Calu3 (cell line): ENCODE data around the gene ABRACL. TPM values are rescaled to one million over a fixed set of nuclear protein-coding genes. Genes with fewer than 3 reads are reported as not detected.

Source experiments
- BruUV-seq: library from RNA; stranded (reverse); fragments of 400-500 nt; replicated peaks from 2 replicates; lab custom pipeline; 2021; lab: Mats Ljungman, UMichigan
- CTCF ChIA-PET: fragments of 300-600 bp; sonication (Branson Sonifier 250); formaldehyde crosslinking; loops from one replicate; lab custom pipeline; 2022; ENCODE audit warnings: antibody characterized with exemption; lab: Charles Lee
- DNase-seq: peaks from one replicate; pipeline ENCODE4 v3.0.0; 2022
- H3K27ac Mint-ChIP-seq: one replicate; pipeline ENCODE4 v1.8.0; 2022; ENCODE audit warnings: mixed read lengths; ENCODE audit not compliant: unreplicated experiment
- H3K27me3 Mint-ChIP-seq: one replicate; pipeline ENCODE4 v1.8.0; 2022; ENCODE audit warnings: mixed read lengths; ENCODE audit not compliant: unreplicated experiment
- H3K36me3 Mint-ChIP-seq: one replicate; pipeline ENCODE4 v1.8.0; 2022; ENCODE audit warnings: mild to moderate bottlenecking, moderate library complexity, mixed read lengths; ENCODE audit not compliant: insufficient read depth, unreplicated experiment
- H3K4me1 Mint-ChIP-seq: one replicate; pipeline ENCODE4 v1.8.0; 2022; ENCODE audit warnings: mild to moderate bottlenecking, low read depth, mixed read lengths; ENCODE audit not compliant: unreplicated experiment
- H3K4me3 Mint-ChIP-seq: one replicate; pipeline ENCODE4 v1.8.0; 2022; ENCODE audit warnings: mild to moderate bottlenecking, low read depth, moderate library complexity, mixed read lengths; ENCODE audit not compliant: unreplicated experiment
- H3K9me3 Mint-ChIP-seq: one replicate; pipeline ENCODE4 v1.8.0; 2022; ENCODE audit warnings: low read depth, mixed read lengths; ENCODE audit not compliant: unreplicated experiment
- CTCF ChIP-seq: fragments of 200-600 bp; IDR thresholded peaks from one replicate; pipeline ENCODE4 v1.8.0; 2022; ENCODE audit warnings: antibody characterized with exemption; ENCODE audit not compliant: unreplicated experiment
- intact Hi-C: fragments of 100-400 bp; cut with micrococcal nuclease; formaldehyde crosslinking; loops from one replicate; pipeline ENCODE4 v1.10.0; 2022; ENCODE audit not compliant: unreplicated experiment
- total RNA-seq: library from RNA; stranded (reverse); gene quantifications from 2 replicates; pipeline ENCODE4 v1.2.3, GENCODE V29; 2022

The ABRACL gene
- total RNA-seq, 1 experiment from 2014 or later, result 40.4 TPM

- Mint-ChIP-seq H3K4me1 (peaks cover 22% of the 10 kb centered on the region), H3K27ac (no peak overlapping the region), H3K9me3 (no peaks in the 10 kb centered on the region), H3K36me3 (peaks cover 19% of the 10 kb centered on the region), H3K4me3 (no peak overlapping the region), H3K27me3 (no peaks in the 10 kb centered on the region)
- no TSS peak for BruUV-seq
- intact Hi-C loops, result loop anchor here (5.0 kb wide), 1 partner anchor 42 kb away; the partner anchor contains the start of gene REPS1
- TF ChIP-seq CTCF, result no peak
- CTCF ChIA-PET, result no interaction called here
- peak; percentile 35 for DNase-seq
These were observed 1.1 kb downstream of the ABRACL start for GRCh38 chr6:139029470-139030227.

GRCh38 chr6:139030228-139030963, 1.9 kb downstream of the ABRACL start:
- no peak overlapping the region for H3K27ac Mint-ChIP-seq
- H3K9me3 Mint-ChIP-seq, result no peaks in the 10 kb centered on the region
- no peak for DNase-seq
- no peaks in the 10 kb centered on the region for H3K27me3 Mint-ChIP-seq
- H3K36me3 Mint-ChIP-seq, result peaks cover 19% of the 10 kb centered on the region
- H3K4me1 Mint-ChIP-seq, result peaks cover 22% of the 10 kb centered on the region
- BruUV-seq, result TSS peak; percentile 25
- intact Hi-C loops, result no loop called here
- H3K4me3 Mint-ChIP-seq, result no peak overlapping the region
- CTCF ChIA-PET, result no interaction called here
- TF ChIP-seq CTCF, result no peak

GRCh38 chr6:139037490-139037889, 8.9 kb downstream of the ABRACL start:
- CTCF ChIA-PET, result no interaction called here
- intact Hi-C loops, result no loop called here
- no TSS peak for BruUV-seq
- no peaks in the 10 kb centered on the region for H3K27me3 Mint-ChIP-seq
- no peak for TF ChIP-seq CTCF
- H3K9me3 Mint-ChIP-seq, result no peaks in the 10 kb centered on the region
- H3K4me3 Mint-ChIP-seq, result no peak overlapping the region
- H3K36me3 Mint-ChIP-seq, result peaks cover 9% of the 10 kb centered on the region
- no peak for DNase-seq
- H3K27ac Mint-ChIP-seq, result no peak overlapping the region
- H3K4me1 Mint-ChIP-seq, result peaks cover 9% of the 10 kb centered on the region

GRCh38 chr6:139044250-139044649, 15.7 kb downstream of the ABRACL start:
- TF ChIP-seq CTCF, result no peak
- H3K27me3 Mint-ChIP-seq, result no peaks in the 10 kb centered on the region
- DNase-seq, result no peak
- no peak overlapping the region for H3K27ac Mint-ChIP-seq
- no TSS peak for BruUV-seq
- H3K9me3 Mint-ChIP-seq, result no peaks in the 10 kb centered on the region
- no peaks in the 10 kb centered on the region for H3K4me1 Mint-ChIP-seq
- CTCF ChIA-PET, result no interaction called here
- H3K36me3 Mint-ChIP-seq, result no peaks in the 10 kb centered on the region
- H3K4me3 Mint-ChIP-seq, result no peak overlapping the region
- intact Hi-C loops, result no loop called here
